Gastrocnemius medialis (tissue), 4 donors: ENCODE measurements around the gene TMSB15C. TPM values are rescaled to one million over a fixed set of nuclear protein-coding genes. Genes with fewer than 3 reads are reported as not detected.
"Not testable (repeated sequence)": the region's sequence is repeated elsewhere in the genome, so short reads cannot be mapped to it uniquely, and the experiment has no call there.

ENCODE experiments used
- ATAC-seq, 2 donors: fragments of 150-250 bp; one replicate each; pipeline ENCODE4 v1.9.1; 2016
- DNase-seq, 2 donors: peaks; one replicate each; pipeline ENCODE4 v3.0.0-alpha.2; 2019
- H3K27ac ChIP-seq, 4 donors: fragments of 200-600 bp; sonication (generic); 1 replicate in 1 of 4; 2 replicates in 3 of 4; pipeline ENCODE4 v1.5.1; 2016 to 2018; ENCODE audit warnings: mild to moderate bottlenecking in 2 of 4, moderate library complexity in 1 of 4
- H3K27me3 ChIP-seq, 3 donors: fragments of 200-600 bp; sonication (generic) in 2 of 3; 1 replicate in 1 of 3; 2 replicates in 2 of 3; pipeline versions ENCODE4 v1.5.1 to v1.6.0; 2016 to 2019; ENCODE audit warnings: mild to moderate bottlenecking in 1 of 3, moderate library complexity in 1 of 3
- H3K36me3 ChIP-seq, 2 donors: fragments of 200-600 bp; sonication (generic) in 1 of 2; one replicate each; pipeline ENCODE4 v1.5.1; 2017 to 2018
- H3K4me1 ChIP-seq, 2 donors: fragments of 200-600 bp; sonication (generic) in 1 of 2; one replicate each; pipeline ENCODE4 v1.5.1; 2016 to 2017; ENCODE audit warnings: mild to moderate bottlenecking in 2 of 2
- H3K4me3 ChIP-seq, 4 donors: fragments of 200-600 bp; sonication (generic) in 3 of 4; 1 replicate in 1 of 4; 2 replicates in 3 of 4; pipeline ENCODE4 v1.5.1; 2016 to 2019; ENCODE audit warnings: mild to moderate bottlenecking in 2 of 4
- H3K9me3 ChIP-seq, 3 donors: fragments of 200-600 bp; sonication (generic) in 2 of 3; 1 replicate in 1 of 3; 2 replicates in 2 of 3; pipeline ENCODE4 v1.5.1; 2016 to 2019
- CTCF ChIP-seq, 5 experiments: fragments of 450-650 bp in 3 of 5; fragments of 200-600 bp in 2 of 5; sonication (generic) in 2 of 5; IDR thresholded peaks in 4 of 5; conservative IDR thresholded peaks in 1 of 5; 1 replicate in 4 of 5; 2 replicates in 1 of 5; pipeline ENCODE4 v1.5.1; 2016 to 2019; ENCODE audit warnings: antibody characterized with exemption in 5 of 5, mild to moderate bottlenecking in 3 of 5, moderate library complexity in 3 of 5
- POLR2A ChIP-seq, 2 donors: fragments of 450-650 bp; IDR thresholded peaks; one replicate each; pipeline ENCODE4 v1.6.1; 2017; ENCODE audit warnings: antibody characterized with exemption in 2 of 2, mild to moderate bottlenecking in 2 of 2, moderate library complexity in 2 of 2
- in situ Hi-C, 4 donors: fragments of 200-750 bp; cut with MboI; loops; one replicate each; pipeline versions ENCODE4 v1.15.0 to v1.8.0; 2017; ENCODE audit warnings: low sequenced_read_pairs in 4 of 4
- intact Hi-C: fragments of 100-400 bp; cut with DNase I; formaldehyde crosslinking; loops from one replicate; pipeline ENCODE4 v1.15.1; 2023; ENCODE audit warnings: low total_unique reads
- total RNA-seq, 4 donors: library from RNA; depleted of rRNA; stranded (reverse); fragments of >200 nt; gene quantifications; one replicate each; pipeline versions ENCODE4 v1.1.0 to v1.2.3, GENCODE V29; 2016

The TMSB15C gene
- total RNA-seq, 4 donors from 2014 or later, result 0.09 to 0.41 TPM; not detected in 2

- ATAC-seq (no peak), DNase-seq (no peak)
- no peaks in the 10 kb centered on the region for H3K4me1 ChIP-seq
- H3K9me3 ChIP-seq, result no peaks in the 10 kb centered on the region
- in situ Hi-C loops, result no loop called here
- TF ChIP-seq POLR2A (IDR thresholded peaks at IDR 0.05), result no peak
- no peak for TF ChIP-seq CTCF (IDR thresholded peaks at IDR 0.05 in 4 of 5, conservative IDR thresholded peaks at IDR 0.05 in 1 of 5)
- peaks cover 0 to 8% (median 0%) of the 10 kb centered on the region in 3 donors for H3K27me3 ChIP-seq
- intact Hi-C loops, result no loop called here
- H3K36me3 ChIP-seq, result no peaks in the 10 kb centered on the region
- no peak overlapping the region for H3K4me3 ChIP-seq
- H3K27ac ChIP-seq, result no peak overlapping the region
These were observed 9.4 kb upstream of the TMSB15C start for GRCh38 chrX:104085477-104085876.

- ATAC-seq, result no peak
- DNase-seq, result no peak
- Histone ChIP-seq H3K4me3 (no peak overlapping the region), H3K27ac (no peak overlapping the region), H3K27me3 (peaks cover 0 to 8% (median 0%) of the 10 kb centered on the region in 3 donors), H3K9me3 (no peaks in the 10 kb centered on the region), H3K36me3 (no peaks in the 10 kb centered on the region), H3K4me1 (no peaks in the 10 kb centered on the region)
- TF ChIP-seq POLR2A (IDR thresholded peaks at IDR 0.05), result no peak
- no peak for TF ChIP-seq CTCF (IDR thresholded peaks at IDR 0.05 in 4 of 5, conservative IDR thresholded peaks at IDR 0.05 in 1 of 5)
- in situ Hi-C loops (no loop called here), intact Hi-C loops (no loop called here)
These were observed 8.7 kb upstream of the TMSB15C start for GRCh38 chrX:104084534-104085277.

GRCh38 chrX:104084063-104084462, 8.0 kb upstream of the TMSB15C start:
- H3K27me3 ChIP-seq, result peaks cover 0 to 3% (median 0%) of the 10 kb centered on the region in 3 donors
- H3K4me1 ChIP-seq, result no peaks in the 10 kb centered on the region
- no peak for TF ChIP-seq CTCF (IDR thresholded peaks at IDR 0.05 in 4 of 5, conservative IDR thresholded peaks at IDR 0.05 in 1 of 5)
- no peak for TF ChIP-seq POLR2A (IDR thresholded peaks at IDR 0.05)
- intact Hi-C loops, result no loop called here
- H3K9me3 ChIP-seq, result no peaks in the 10 kb centered on the region
- H3K36me3 ChIP-seq, result no peaks in the 10 kb centered on the region
- no peak for DNase-seq
- in situ Hi-C loops, result no loop called here
- no peak overlapping the region for H3K4me3 ChIP-seq
- ATAC-seq, result no peak
- H3K27ac ChIP-seq, result no peak overlapping the region

- ATAC-seq, H3K9me3 ChIP-seq, in situ Hi-C loops, H3K27me3 ChIP-seq, H3K4me1 ChIP-seq, intact Hi-C loops, H3K36me3 ChIP-seq, DNase-seq, H3K4me3 ChIP-seq, H3K27ac ChIP-seq: not testable (repeated sequence)
These were observed 1.8 kb upstream of the TMSB15C start for GRCh38 chrX:104077854-104078253.

GRCh38 chrX:104062636-104063035, 13.4 kb downstream of the TMSB15C start:
- H3K27ac ChIP-seq, DNase-seq, ATAC-seq, H3K36me3 ChIP-seq, in situ Hi-C loops, intact Hi-C loops, H3K4me1 ChIP-seq, H3K27me3 ChIP-seq, H3K4me3 ChIP-seq, H3K9me3 ChIP-seq: not testable (repeated sequence)

- H3K27ac ChIP-seq, in situ Hi-C loops, H3K36me3 ChIP-seq, H3K27me3 ChIP-seq, H3K4me1 ChIP-seq, H3K9me3 ChIP-seq, intact Hi-C loops, DNase-seq, H3K4me3 ChIP-seq, ATAC-seq: not testable (repeated sequence)
These were observed 21.1 kb downstream of the TMSB15C start for GRCh38 chrX:104054956-104055355.
